Hematopoietic multipotent progenitor cell (in vitro differentiated cells): Measurements from ENCODE around the gene SLC25A15. TPM values are rescaled to one million over a fixed set of nuclear protein-coding genes. Genes with fewer than 3 reads are reported as not detected.
"Not testable (repeated sequence)": the region's sequence is repeated elsewhere in the genome, so short reads cannot be mapped to it uniquely, and the experiment has no call there.

Experiments
- DNase-seq, 3 donors: peaks; one replicate each; pipeline ENCODE4 v3.0.0-alpha.2; 2011 to 2015; ENCODE audit warnings: low read depth in 2 of 3, low spot score in 2 of 3
- total RNA-seq: library from RNA; depleted of rRNA; stranded (reverse); fragments of >200 nt; gene quantifications from one replicate; pipeline ENCODE4 v1.2.3, GENCODE V29; 2012

SLC25A15 gene
- total RNA-seq, 1 donor = 21.5 TPM

- DNase-seq = no peak
Measured at GRCh38 chr13:40780822-40781401, 8.5 kb upstream of the SLC25A15 start.

GRCh38 chr13:40781717-40782116 is 7.7 kb upstream of the SLC25A15 start:
- DNase-seq = no peak

GRCh38 chr13:40782971-40783370 is 6.4 kb upstream of the SLC25A15 start:
- DNase-seq = not testable (repeated sequence)

GRCh38 chr13:40784540-40784939 is 4.9 kb upstream of the SLC25A15 start:
- no peak for DNase-seq

- DNase-seq = no peak
Measured at GRCh38 chr13:40786568-40786996, 2.8 kb upstream of the SLC25A15 start.

- DNase-seq = no peak
Measured at GRCh38 chr13:40787062-40787461, 2.3 kb upstream of the SLC25A15 start.

- DNase-seq = not testable (repeated sequence)
Measured at GRCh38 chr13:40788540-40789274, 704 bp upstream of the SLC25A15 start.

GRCh38 chr13:40790154-40790616 is 774 bp downstream of the SLC25A15 start:
- no peak for DNase-seq

- DNase-seq = no peak
Measured at GRCh38 chr13:40792284-40793051, 3.1 kb downstream of the SLC25A15 start.

- no peak for DNase-seq
Measured at GRCh38 chr13:40793339-40793738, 3.9 kb downstream of the SLC25A15 start.

GRCh38 chr13:40794414-40795368 is 5.3 kb downstream of the SLC25A15 start:
- no peak for DNase-seq

- no peak for DNase-seq
Measured at GRCh38 chr13:40796649-40797048, 7.2 kb downstream of the SLC25A15 start.

GRCh38 chr13:40798380-40798779 is 9.0 kb downstream of the SLC25A15 start:
- peak in 2 of 3 donors; percentile 39 to 60 for DNase-seq

- no peak for DNase-seq
Measured at GRCh38 chr13:40799508-40799907, 10.1 kb downstream of the SLC25A15 start.

- no peak for DNase-seq
Measured at GRCh38 chr13:40800559-40800958, 11.1 kb downstream of the SLC25A15 start.

GRCh38 chr13:40801255-40802217 is 12.1 kb downstream of the SLC25A15 start:
- no peak for DNase-seq

- DNase-seq = no peak
Measured at GRCh38 chr13:40803316-40803715, 13.9 kb downstream of the SLC25A15 start.

- no peak for DNase-seq
Measured at GRCh38 chr13:40806241-40806640, 16.8 kb downstream of the SLC25A15 start.

- DNase-seq = no peak
Measured at GRCh38 chr13:40809471-40809870, 20.1 kb downstream of the SLC25A15 start.
